ENCODE results near the gene TTC31.

DNA sequence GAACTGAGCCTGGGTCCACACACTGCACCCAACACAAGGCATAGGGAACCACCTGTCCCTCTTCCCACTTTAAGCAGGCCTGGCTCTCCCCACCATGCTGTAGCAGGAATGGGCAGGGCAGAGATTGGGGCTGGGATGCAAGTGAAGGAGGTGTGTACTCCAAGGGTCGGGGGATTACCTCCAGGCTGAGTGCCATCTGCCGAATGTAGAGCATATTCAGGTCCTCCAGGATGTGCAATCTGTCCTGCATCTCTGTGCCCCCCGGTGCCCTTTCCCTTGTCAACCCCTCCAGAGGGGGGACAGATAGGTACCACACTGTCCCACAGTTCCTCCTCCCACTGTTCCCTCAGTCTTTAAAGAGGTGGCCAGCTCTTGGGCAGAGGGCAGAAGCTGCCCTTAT, 43.5 kb upstream of the TTC31 start:
- TF ChIP-seq, protein P1, sequence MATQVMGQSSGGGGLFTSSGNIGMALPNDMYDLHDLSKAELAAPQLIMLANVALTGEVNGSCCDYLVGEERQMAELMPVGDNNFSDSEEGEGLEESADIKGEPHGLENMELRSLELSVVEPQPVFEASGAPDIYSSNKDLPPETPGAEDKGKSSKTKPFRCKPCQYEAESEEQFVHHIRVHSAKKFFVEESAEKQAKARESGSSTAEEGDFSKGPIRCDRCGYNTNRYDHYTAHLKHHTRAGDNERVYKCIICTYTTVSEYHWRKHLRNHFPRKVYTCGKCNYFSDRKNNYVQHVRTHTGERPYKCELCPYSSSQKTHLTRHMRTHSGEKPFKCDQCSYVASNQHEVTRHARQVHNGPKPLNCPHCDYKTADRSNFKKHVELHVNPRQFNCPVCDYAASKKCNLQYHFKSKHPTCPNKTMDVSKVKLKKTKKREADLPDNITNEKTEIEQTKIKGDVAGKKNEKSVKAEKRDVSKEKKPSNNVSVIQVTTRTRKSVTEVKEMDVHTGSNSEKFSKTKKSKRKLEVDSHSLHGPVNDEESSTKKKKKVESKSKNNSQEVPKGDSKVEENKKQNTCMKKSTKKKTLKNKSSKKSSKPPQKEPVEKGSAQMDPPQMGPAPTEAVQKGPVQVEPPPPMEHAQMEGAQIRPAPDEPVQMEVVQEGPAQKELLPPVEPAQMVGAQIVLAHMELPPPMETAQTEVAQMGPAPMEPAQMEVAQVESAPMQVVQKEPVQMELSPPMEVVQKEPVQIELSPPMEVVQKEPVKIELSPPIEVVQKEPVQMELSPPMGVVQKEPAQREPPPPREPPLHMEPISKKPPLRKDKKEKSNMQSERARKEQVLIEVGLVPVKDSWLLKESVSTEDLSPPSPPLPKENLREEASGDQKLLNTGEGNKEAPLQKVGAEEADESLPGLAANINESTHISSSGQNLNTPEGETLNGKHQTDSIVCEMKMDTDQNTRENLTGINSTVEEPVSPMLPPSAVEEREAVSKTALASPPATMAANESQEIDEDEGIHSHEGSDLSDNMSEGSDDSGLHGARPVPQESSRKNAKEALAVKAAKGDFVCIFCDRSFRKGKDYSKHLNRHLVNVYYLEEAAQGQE (IDR thresholded peaks at IDR 0.05; ENCODE audit: insufficient read depth in 1 of 2, low read depth in 2 of 2, low read length in 1 of 2), result no peak
- TF ChIP-seq, protein P2, sequence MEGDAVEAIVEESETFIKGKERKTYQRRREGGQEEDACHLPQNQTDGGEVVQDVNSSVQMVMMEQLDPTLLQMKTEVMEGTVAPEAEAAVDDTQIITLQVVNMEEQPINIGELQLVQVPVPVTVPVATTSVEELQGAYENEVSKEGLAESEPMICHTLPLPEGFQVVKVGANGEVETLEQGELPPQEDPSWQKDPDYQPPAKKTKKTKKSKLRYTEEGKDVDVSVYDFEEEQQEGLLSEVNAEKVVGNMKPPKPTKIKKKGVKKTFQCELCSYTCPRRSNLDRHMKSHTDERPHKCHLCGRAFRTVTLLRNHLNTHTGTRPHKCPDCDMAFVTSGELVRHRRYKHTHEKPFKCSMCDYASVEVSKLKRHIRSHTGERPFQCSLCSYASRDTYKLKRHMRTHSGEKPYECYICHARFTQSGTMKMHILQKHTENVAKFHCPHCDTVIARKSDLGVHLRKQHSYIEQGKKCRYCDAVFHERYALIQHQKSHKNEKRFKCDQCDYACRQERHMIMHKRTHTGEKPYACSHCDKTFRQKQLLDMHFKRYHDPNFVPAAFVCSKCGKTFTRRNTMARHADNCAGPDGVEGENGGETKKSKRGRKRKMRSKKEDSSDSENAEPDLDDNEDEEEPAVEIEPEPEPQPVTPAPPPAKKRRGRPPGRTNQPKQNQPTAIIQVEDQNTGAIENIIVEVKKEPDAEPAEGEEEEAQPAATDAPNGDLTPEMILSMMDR (IDR thresholded peaks at IDR 0.05), result no peak
- TF ChIP-seq TCF7L2 (IDR thresholded peaks at IDR 0.05; ENCODE audit: low read depth, low read length) (no peak), POLR2AphosphoS5 (IDR thresholded peaks at IDR 0.05; ENCODE audit: low read depth, low read length) (no peak)

Measured in Panc1 (cell line).